ENCODE measurements around the gene ZNF423.

Gene ZNF423

GRCh38 chr16:49662569-49662968 is 193.3 kb downstream of the ZNF423 start:
- DNase-seq (ENCODE audit: low read depth), result no peak

- no peak for DNase-seq (ENCODE audit: low read depth)
These were observed 194.3 kb downstream of the ZNF423 start for GRCh38 chr16:49661465-49662187.

- no peak for DNase-seq (ENCODE audit: low read depth)
These were observed 195.3 kb downstream of the ZNF423 start for GRCh38 chr16:49660626-49661025.

- no peak for DNase-seq (ENCODE audit: low read depth)
These were observed 196.6 kb downstream of the ZNF423 start for GRCh38 chr16:49659356-49659755.

- DNase-seq (ENCODE audit: low read depth), result no peak
These were observed 197.4 kb downstream of the ZNF423 start for GRCh38 chr16:49658531-49658930.

- DNase-seq (ENCODE audit: low read depth), result no peak
These were observed 198.0 kb downstream of the ZNF423 start for GRCh38 chr16:49657736-49658465.

GRCh38 chr16:49654425-49654824 is 201.5 kb downstream of the ZNF423 start:
- no peak for DNase-seq (ENCODE audit: low read depth)

GRCh38 chr16:49653577-49653976 is 202.3 kb downstream of the ZNF423 start:
- no peak for DNase-seq (ENCODE audit: low read depth)

- no peak for DNase-seq (ENCODE audit: low read depth)
These were observed 202.7 kb downstream of the ZNF423 start for GRCh38 chr16:49653173-49653570.

GRCh38 chr16:49652456-49653172 is 203.3 kb downstream of the ZNF423 start:
- DNase-seq (ENCODE audit: low read depth), result no peak

GRCh38 chr16:49651996-49652395 is 203.9 kb downstream of the ZNF423 start:
- no peak for DNase-seq (ENCODE audit: low read depth)

GRCh38 chr16:49651226-49651625 is 204.7 kb downstream of the ZNF423 start:
- no peak for DNase-seq (ENCODE audit: low read depth)

GRCh38 chr16:49650603-49651002 is 205.3 kb downstream of the ZNF423 start:
- DNase-seq (ENCODE audit: low read depth), result no peak

- DNase-seq (ENCODE audit: low read depth), result no peak
These were observed 206.7 kb downstream of the ZNF423 start for GRCh38 chr16:49649013-49649765.

- no peak for DNase-seq (ENCODE audit: low read depth)
These were observed 208.2 kb downstream of the ZNF423 start for GRCh38 chr16:49647673-49648072.

GRCh38 chr16:49645263-49645662 is 210.6 kb downstream of the ZNF423 start:
- DNase-seq (ENCODE audit: low read depth), result no peak

GRCh38 chr16:49644145-49644463 is 211.8 kb downstream of the ZNF423 start:
- no peak for DNase-seq (ENCODE audit: low read depth)

GRCh38 chr16:49643429-49644144 is 212.3 kb downstream of the ZNF423 start:
- no peak for DNase-seq (ENCODE audit: low read depth)

- no peak for DNase-seq (ENCODE audit: low read depth)
These were observed 214.7 kb downstream of the ZNF423 start for GRCh38 chr16:49641250-49641649.

GRCh38 chr16:49640581-49640980 is 215.3 kb downstream of the ZNF423 start:
- no peak for DNase-seq (ENCODE audit: low read depth)

- DNase-seq (ENCODE audit: low read depth), result no peak
These were observed 216.0 kb downstream of the ZNF423 start for GRCh38 chr16:49639739-49640431.
